ENCODE results near the gene TCF3. TPM values are rescaled to one million over a fixed set of nuclear protein-coding genes. Genes with fewer than 3 reads are reported as not detected.
A peak's percentile ranks its signal among the peaks of the same experiment; 100 is the strongest.

Gene TCF3
- total and polyA plus RNA-seq, 10 of the 15 experiments (the other 5 are each of a cell fraction or from before 2014, with no cell fraction given) = 6.7 to 282 (median 70.7) TPM

- TF ChIP-seq MEF2B (IDR thresholded peaks at IDR 0.05; ENCODE audit: partially characterized antibody, poor library complexity, severe bottlenecking) (peak; percentile 35), GABPA (IDR thresholded peaks at IDR 0.05; ENCODE audit: low read depth) (no peak), NFIC (IDR thresholded peaks at IDR 0.05; ENCODE audit: low read depth, low read length) (no peak), IKZF1 (conservative IDR thresholded peaks at IDR 0.05) (0 out of 2 replicates have a peak, but pooled peaks have one; percentile 18), HDGF (IDR thresholded peaks at IDR 0.05) (no peak), YBX1 (IDR thresholded peaks at IDR 0.05) (no peak), SMAD1 (IDR thresholded peaks at IDR 0.05; ENCODE audit: low read depth, partially characterized antibody) (no peak), POU2F2 (IDR thresholded peaks at IDR 0.05; ENCODE audit: borderline replicate concordance, low read depth, low read length) (no peak), TCF12 (IDR thresholded peaks at IDR 0.05; ENCODE audit: low read depth, low read length) (no peak), DPF2 (IDR thresholded peaks at IDR 0.05) (no peak), RFX5 (IDR thresholded peaks at IDR 0.05; ENCODE audit: low read depth, low read length) (no peak), NRF1 (conservative IDR thresholded peaks at IDR 0.05; ENCODE audit: low read depth, low read length) (no peak), SREBF2 (IDR thresholded peaks at IDR 0.05; ENCODE audit: low read length) (no peak), ASH2L (IDR thresholded peaks at IDR 0.05; ENCODE audit: borderline replicate concordance, low read depth) (no peak), BMI1 (IDR thresholded peaks at IDR 0.05; ENCODE audit: borderline replicate concordance) (no peak), RAD21 (IDR thresholded peaks at IDR 0.05; ENCODE audit: insufficient read depth, low read depth, low read length) (peak; percentile 80), PML (IDR thresholded peaks at IDR 0.05; ENCODE audit: low read length) (no peak), SUZ12 (IDR thresholded peaks at IDR 0.05; ENCODE audit: unreplicated experiment) (no peak), SUPT20H (IDR thresholded peaks at IDR 0.05; ENCODE audit: borderline replicate concordance, control insufficient read depth, low read depth, low read length) (no peak), ETV6 (conservative IDR thresholded peaks at IDR 0.05 in 1 of 2, IDR thresholded peaks at IDR 0.05 in 1 of 2; ENCODE audit: borderline replicate concordance in 1 of 2, low read depth in 1 of 2) (no peak), RELB (IDR thresholded peaks at IDR 0.05; ENCODE audit: low read depth) (no peak), STAT3 (IDR thresholded peaks at IDR 0.05; ENCODE audit: low read depth, low read length) (no peak), FOXM1 (IDR thresholded peaks at IDR 0.05; ENCODE audit: low read depth, low read length) (no peak), NBN (IDR thresholded peaks at IDR 0.05) (0 out of 2 replicates have a peak, but pooled peaks have one; percentile 24), TARDBP (IDR thresholded peaks at IDR 0.05; ENCODE audit: borderline replicate concordance) (no peak), BRCA1 (IDR thresholded peaks at IDR 0.05; ENCODE audit: low read depth, low read length) (no peak), KDM1A (IDR thresholded peaks at IDR 0.05; ENCODE audit: borderline replicate concordance) (no peak), ZBTB40 (IDR thresholded peaks at IDR 0.05; ENCODE audit: borderline replicate concordance) (no peak)
These were observed 19.8 kb upstream of the TCF3 start (continued) for GRCh38 chr19:1672038-1672768.

Measured in GM12878 (cell line).